ENCODE results near the gene CLMP.
A peak's percentile ranks its signal among the peaks of the same experiment; 100 is the strongest.

Gene CLMP

GRCh38 chr11:123187665-123188507, 7.2 kb downstream of the CLMP start:
- DNase-seq, result no peak

- no peak for DNase-seq
Measured at GRCh38 chr11:123187248-123187647, 7.8 kb downstream of the CLMP start.

GRCh38 chr11:123186286-123186685, 8.8 kb downstream of the CLMP start:
- DNase-seq, result no peak

- DNase-seq, result no peak
Measured at GRCh38 chr11:123185326-123185725, 9.7 kb downstream of the CLMP start.

- DNase-seq, result no peak
Measured at GRCh38 chr11:123184531-123184930, 10.5 kb downstream of the CLMP start.

- DNase-seq, result no peak
Measured at GRCh38 chr11:123183391-123184099, 11.5 kb downstream of the CLMP start.

GRCh38 chr11:123181767-123182500, 13.1 kb downstream of the CLMP start:
- no peak for DNase-seq

GRCh38 chr11:123181075-123181474, 14.0 kb downstream of the CLMP start:
- DNase-seq, result no peak

GRCh38 chr11:123180574-123180973, 14.5 kb downstream of the CLMP start:
- no peak for DNase-seq

GRCh38 chr11:123180166-123180565, 14.9 kb downstream of the CLMP start:
- no peak for DNase-seq

GRCh38 chr11:123179586-123179985, 15.5 kb downstream of the CLMP start:
- no peak for DNase-seq

GRCh38 chr11:123178186-123178585, 16.9 kb downstream of the CLMP start:
- DNase-seq, result no peak

- DNase-seq, result no peak
Measured at GRCh38 chr11:123176785-123177184, 18.3 kb downstream of the CLMP start.

- DNase-seq, result no peak
Measured at GRCh38 chr11:123174196-123175183, 20.6 kb downstream of the CLMP start.

GRCh38 chr11:123173856-123174186, 21.2 kb downstream of the CLMP start:
- DNase-seq, result no peak

- DNase-seq, result no peak
Measured at GRCh38 chr11:123173040-123173855, 21.8 kb downstream of the CLMP start.

GRCh38 chr11:123170929-123171328, 24.1 kb downstream of the CLMP start:
- DNase-seq, result no peak

GRCh38 chr11:123169821-123170220, 25.2 kb downstream of the CLMP start:
- DNase-seq, result no peak

GRCh38 chr11:123168955-123169484, 26.0 kb downstream of the CLMP start:
- DNase-seq, result no peak

- DNase-seq, result no peak
Measured at GRCh38 chr11:123168241-123168640, 26.8 kb downstream of the CLMP start.

GRCh38 chr11:123166071-123166559, 28.9 kb downstream of the CLMP start:
- peak; percentile 13 for DNase-seq
